GM23338 (cell line): ENCODE results near the gene ZDBF2. TPM values are rescaled to one million over a fixed set of nuclear protein-coding genes. Genes with fewer than 3 reads are reported as not detected.

Experiments used
- ATAC-seq: fragments of 200-7000 bp; cut with Tn5 transposase; 3 replicates; pipeline ENCODE4 v1.9.1; 2020
- DNase-seq: peaks from one replicate; pipeline ENCODE4 v3.0.0-alpha.2; 2015; ENCODE audit warnings: low spot score
- H2AFZ ChIP-seq: fragments of 200-600 bp; sonication (generic); 2 replicates; pipeline ENCODE4 v1.8.0; 2016; ENCODE audit warnings: antibody characterized with exemption, mild to moderate bottlenecking, moderate library complexity
- H3F3A ChIP-seq: fragments of 200-600 bp; sonication (generic); replicated peaks from 2 replicates; pipeline ENCODE4 v1.8.0; 2017; ENCODE audit warnings: antibody characterized with exemption, mixed run types, low read depth
- H3K27ac ChIP-seq: fragments of 200-600 bp; sonication (generic); 2 replicates; pipeline ENCODE4 v1.6.1; 2016; ENCODE audit warnings: low read depth
- H3K27me3 ChIP-seq: fragments of 200-600 bp; sonication (generic); 2 replicates; pipeline ENCODE4 v1.8.0; 2016; ENCODE audit warnings: mild to moderate bottlenecking, mixed run types, moderate library complexity; ENCODE audit not compliant: insufficient read depth
- H3K36me3 ChIP-seq: fragments of 200-600 bp; sonication (generic); 2 replicates; pipeline ENCODE4 v1.8.0; 2016; ENCODE audit warnings: mild to moderate bottlenecking; ENCODE audit not compliant: insufficient read depth
- H3K4me1 ChIP-seq: fragments of 200-600 bp; sonication (generic); 2 replicates; pipeline ENCODE4 v1.8.0; 2016; ENCODE audit warnings: mild to moderate bottlenecking, moderate library complexity; ENCODE audit not compliant: insufficient read depth
- H3K4me2 ChIP-seq: fragments of 200-600 bp; sonication (generic); 2 replicates; pipeline ENCODE4 v1.7.1; 2017; ENCODE audit warnings: mixed run types
- H3K4me3 ChIP-seq: fragments of 200-600 bp; sonication (generic); 2 replicates; pipeline ENCODE4 v1.6.1; 2016; ENCODE audit warnings: mixed run types
- H3K79me2 ChIP-seq: fragments of 200-600 bp; sonication (generic); replicated peaks from 2 replicates; pipeline ENCODE4 v1.8.0; 2017; ENCODE audit warnings: mild to moderate bottlenecking; ENCODE audit not compliant: insufficient read depth
- H3K9me2 ChIP-seq: fragments of 200-600 bp; sonication (generic); 2 replicates; pipeline ENCODE4 v1.8.0; 2017; ENCODE audit not compliant: insufficient read depth
- H4K20me1 ChIP-seq: fragments of 200-600 bp; sonication (generic); replicated peaks from 2 replicates; pipeline ENCODE4 v1.8.0; 2017; ENCODE audit warnings: mild to moderate bottlenecking; ENCODE audit not compliant: insufficient read depth
- H3K27ac Mint-ChIP-seq: 2 replicates; pipeline ENCODE4 v1.8.0; 2020; ENCODE audit warnings: inconsistent platforms, mild to moderate bottlenecking, moderate library complexity, mixed read lengths
- H3K27me3 Mint-ChIP-seq: 3 replicates; pipeline ENCODE4 v1.8.0; 2022; ENCODE audit warnings: low read depth, mild to moderate bottlenecking, moderate library complexity, mixed read lengths, inconsistent platforms; ENCODE audit not compliant: insufficient read depth, poor library complexity
- H3K36me3 Mint-ChIP-seq: 3 replicates; pipeline ENCODE4 v1.8.0; 2021; ENCODE audit warnings: low read depth, mild to moderate bottlenecking, inconsistent platforms, moderate library complexity, mixed read lengths
- H3K4me1 Mint-ChIP-seq: 3 replicates; pipeline ENCODE4 v1.8.0; 2020; ENCODE audit warnings: mild to moderate bottlenecking, inconsistent platforms, mixed read lengths
- H3K4me3 Mint-ChIP-seq: 3 replicates; pipeline ENCODE4 v1.8.0; 2021; ENCODE audit warnings: moderate library complexity, mild to moderate bottlenecking, inconsistent platforms, mixed read lengths
- H3K9me3 Mint-ChIP-seq: 3 replicates; pipeline ENCODE4 v1.8.0; 2020; ENCODE audit warnings: moderate library complexity, mild to moderate bottlenecking, inconsistent platforms, mixed read lengths
- CREB1 ChIP-seq: fragments of 250-450 bp; sonication (Bioruptor Pico); IDR thresholded peaks from 2 replicates; pipeline ENCODE4 v1.5.0; 2020; ENCODE audit warnings: low read depth, mild to moderate bottlenecking, moderate library complexity
- JUNB ChIP-seq: IDR thresholded peaks from one replicate; pipeline ENCODE4 v1.6.1; 2016; ENCODE audit warnings: antibody characterized with exemption; ENCODE audit not compliant: unreplicated experiment
- NANOG ChIP-seq: IDR thresholded peaks from 2 replicates; pipeline ENCODE4 v1.6.1; 2016; ENCODE audit warnings: antibody characterized with exemption, borderline replicate concordance
- POLR2AphosphoS5 ChIP-seq: IDR thresholded peaks from 2 replicates; pipeline ENCODE4 v1.6.1; 2016; ENCODE audit warnings: antibody characterized with exemption, low read depth
- STAT1 ChIP-seq: IDR thresholded peaks from one replicate; pipeline ENCODE4 v1.6.1; 2016; ENCODE audit warnings: antibody characterized with exemption; ENCODE audit not compliant: unreplicated experiment
- ZNF462 ChIP-seq: fragments of 250-450 bp; sonication (Bioruptor Pico); IDR thresholded peaks from 2 replicates; pipeline ENCODE4 v1.5.0; 2020; ENCODE audit warnings: mild to moderate bottlenecking, moderate library complexity
- long read RNA-seq: library from polyadenylated mRNA; unstranded; transcript quantifications from one replicate; pipeline ENCODE4 v2.0.0, GENCODE V29; 2020; ENCODE audit not compliant: unreplicated experiment
- polyA plus RNA-seq: library from polyadenylated mRNA; unstranded; fragments of >200 nt; fragmentation: Nextera tagmentation; extraction: Ambion mirVana; gene quantifications from 2 replicates; pipeline ENCODE4 v1.2.1, GENCODE V29; 2016
- total RNA-seq: library from RNA; depleted of rRNA; stranded (reverse); fragments of >200 nt; shearing (Covaris generic); gene quantifications from 2 replicates; pipeline ENCODE4 v1.2.3, GENCODE V29; 2014; rRNA removed
- TF ChIP-seq, protein P1 (sequence below): IDR thresholded peaks from 2 replicates; pipeline ENCODE4 v1.6.1; 2016; ENCODE audit warnings: antibody characterized with exemption

ZDBF2 gene
- total RNA-seq (35.6 and 41.1 TPM in 2 replicates), polyA plus RNA-seq (7.5 and 7.6 TPM in 2 replicates)
- long read RNA-seq, partial matches to known transcripts, result 1 of 2 reads
- long read RNA-seq, other reads (novel, unspliced or antisense), result 1 of 2 reads

DNA sequence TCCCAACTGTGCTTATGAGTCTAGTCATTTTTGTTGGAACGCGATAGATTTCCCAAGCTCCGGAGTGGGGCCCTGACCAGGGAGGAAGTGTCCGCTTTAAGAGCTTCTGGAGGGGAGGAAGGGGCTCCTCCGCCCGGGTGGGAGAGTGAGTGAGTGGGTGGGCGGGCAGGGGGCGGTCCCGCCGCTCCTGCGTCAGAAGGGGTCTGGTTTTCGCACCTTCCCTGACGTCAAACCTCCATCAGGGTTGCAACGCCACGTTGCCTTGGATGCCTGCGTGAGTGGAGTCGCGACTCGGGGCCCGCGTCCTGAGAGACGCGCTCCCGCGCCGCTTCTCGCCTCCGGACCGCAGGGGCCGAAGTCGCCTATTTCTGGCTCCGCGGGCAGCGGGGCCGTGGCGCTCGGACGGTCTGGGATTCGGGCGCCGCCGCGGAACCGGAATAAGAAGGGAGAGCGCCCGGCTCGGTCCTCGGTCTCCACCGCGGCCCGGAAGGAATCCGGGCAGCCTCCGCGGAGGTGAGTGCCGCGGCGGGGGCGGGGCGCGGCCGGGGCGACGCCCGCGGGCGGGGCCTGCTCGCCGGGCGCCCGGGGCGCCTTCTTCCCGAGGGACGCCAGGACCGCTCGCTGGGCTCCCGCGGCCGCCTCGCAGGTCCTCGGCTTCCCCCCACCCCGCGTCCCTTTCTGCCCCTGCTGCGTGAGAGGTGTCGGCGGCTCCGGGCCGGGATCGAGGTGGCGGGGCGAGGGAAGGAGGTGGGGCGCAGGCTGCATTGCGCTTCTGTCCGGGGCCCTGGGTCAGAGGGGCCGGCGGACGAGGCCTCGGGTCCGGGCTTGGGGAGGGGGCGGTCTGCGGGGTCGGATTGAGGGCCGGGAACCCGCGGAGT lies at the start of gene ZDBF2:
ZDBF2 (plus strand) TSS at position 230 of the 878 bp plus-strand sequence. CDS start 7,187 bp downstream, outside the sequence.
- TF ChIP-seq NANOG (no peak), POLR2AphosphoS5 (peak; percentile 69), JUNB (no peak), CREB1 (CRISPR knock-in tag) (peak; percentile 92), STAT1 (peak; percentile 24)
- TF ChIP-seq, protein P1, sequence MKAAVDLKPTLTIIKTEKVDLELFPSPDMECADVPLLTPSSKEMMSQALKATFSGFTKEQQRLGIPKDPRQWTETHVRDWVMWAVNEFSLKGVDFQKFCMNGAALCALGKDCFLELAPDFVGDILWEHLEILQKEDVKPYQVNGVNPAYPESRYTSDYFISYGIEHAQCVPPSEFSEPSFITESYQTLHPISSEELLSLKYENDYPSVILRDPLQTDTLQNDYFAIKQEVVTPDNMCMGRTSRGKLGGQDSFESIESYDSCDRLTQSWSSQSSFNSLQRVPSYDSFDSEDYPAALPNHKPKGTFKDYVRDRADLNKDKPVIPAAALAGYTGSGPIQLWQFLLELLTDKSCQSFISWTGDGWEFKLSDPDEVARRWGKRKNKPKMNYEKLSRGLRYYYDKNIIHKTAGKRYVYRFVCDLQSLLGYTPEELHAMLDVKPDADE, result 0 out of 2 replicates have a peak, but pooled peaks have one; percentile 14
- H3K27me3 Mint-ChIP-seq, result peaks cover 3% of the 10 kb centered on the region
- H2AFZ ChIP-seq, result peak within 1 kb of the TSS; percentile 92; the same call in 1 of the 2 replicates
- H3K9me3 Mint-ChIP-seq, result no peaks in the 10 kb centered on the region; the same call in 2 of the 3 replicates
- peak within 1 kb of the TSS; percentile 70 for H3K4me3 ChIP-seq
- ATAC-seq (peak; percentile 77), DNase-seq (peak; percentile 76)
- peak within 1 kb of the TSS; percentile 84 for H3K27ac ChIP-seq
- no peaks in the 10 kb centered on the region for H4K20me1 ChIP-seq
- H3K27me3 ChIP-seq, result no peaks in the 10 kb centered on the region
- H3K27ac Mint-ChIP-seq, result peak within 1 kb of the TSS; percentile 86
- 0 out of 2 replicates have a peak, but pooled peaks cover 3% of the 10 kb centered on the region for H3F3A ChIP-seq
- peak within 1 kb of the TSS; percentile 87 for H3K4me3 Mint-ChIP-seq
- H3K36me3 Mint-ChIP-seq, result no peaks in the 10 kb centered on the region
- H3K4me1 ChIP-seq, result peaks cover 30% of the 10 kb centered on the region
- peaks cover 45% of the 10 kb centered on the region for H3K79me2 ChIP-seq
- H3K36me3 ChIP-seq, result no peaks in the 10 kb centered on the region
- peaks cover 33% of the 10 kb centered on the region for H3K4me1 Mint-ChIP-seq
- H3K9me2 ChIP-seq, result no peaks in the 10 kb centered on the region
- peak within 1 kb of the TSS; percentile 89 for H3K4me2 ChIP-seq

DNA sequence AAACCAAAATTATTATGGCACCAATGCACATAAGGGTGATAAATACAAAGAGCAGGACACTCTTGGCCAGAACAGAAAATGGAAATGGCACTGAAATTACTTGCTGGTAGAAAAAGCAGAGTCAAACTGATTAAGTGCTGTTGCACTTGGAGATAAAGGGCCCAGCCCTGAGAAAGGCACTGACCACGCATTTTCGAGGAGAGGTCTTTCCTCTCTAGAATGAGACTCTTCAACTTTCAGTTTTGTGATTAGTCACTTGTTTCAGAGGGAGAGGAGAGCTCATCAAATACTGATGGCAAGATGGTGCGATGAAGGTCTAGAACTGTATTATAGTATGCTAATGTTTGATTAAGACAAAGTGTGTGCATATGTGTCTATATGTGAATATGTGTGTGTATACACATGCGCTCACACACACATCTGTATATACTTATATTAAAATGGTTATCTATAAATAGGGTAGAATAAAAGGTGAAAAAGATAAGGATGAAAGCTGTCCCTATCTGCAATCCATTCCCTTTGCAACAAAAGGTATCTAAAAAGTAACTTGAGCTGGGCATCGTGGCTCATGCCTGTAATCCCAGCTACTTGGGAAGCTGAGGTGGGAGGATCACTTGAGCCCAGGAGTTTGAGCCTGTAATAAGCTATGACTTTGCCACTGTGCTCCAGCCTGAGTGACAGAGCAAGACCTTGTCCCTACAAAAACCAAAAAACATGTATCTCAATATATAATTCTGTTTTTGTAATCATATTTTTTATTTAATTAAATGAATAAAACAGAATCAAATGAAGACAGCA lies 48.8 kb upstream of the ZDBF2 start:
- H3K36me3 Mint-ChIP-seq, result no peaks in the 10 kb centered on the region; the same call in 2 of the 3 replicates
- H3K4me1 ChIP-seq, result peaks cover 13% of the 10 kb centered on the region; the same call in 1 of the 2 replicates
- peaks cover under 1% of the 10 kb centered on the region for H3K27me3 Mint-ChIP-seq
- H3K9me3 Mint-ChIP-seq, result peaks cover 6% of the 10 kb centered on the region; the same call in 2 of the 3 replicates
- no peaks in the 10 kb centered on the region for H3F3A ChIP-seq
- no peaks in the 10 kb centered on the region for H4K20me1 ChIP-seq
- no peaks in the 10 kb centered on the region for H3K9me2 ChIP-seq
- H3K4me3 ChIP-seq, result no peak overlapping the region
- DNase-seq (no peak), ATAC-seq (no peak)
- peak overlapping the region; percentile 50 for H2AFZ ChIP-seq
- no peaks in the 10 kb centered on the region; the same call in none of the 2 replicates for H3K36me3 ChIP-seq
- H3K27ac ChIP-seq, result no peak overlapping the region
- H3K4me2 ChIP-seq, result no peak overlapping the region
- H3K4me1 Mint-ChIP-seq, result peaks cover 15% of the 10 kb centered on the region
- H3K79me2 ChIP-seq, result no peaks in the 10 kb centered on the region
- no peaks in the 10 kb centered on the region for H3K27me3 ChIP-seq
- no peak overlapping the region for H3K27ac Mint-ChIP-seq
- no peak overlapping the region for H3K4me3 Mint-ChIP-seq
- no peak for TF ChIP-seq JUNB
- no peak for TF ChIP-seq ZNF462 (CRISPR knock-in tag)
- TF ChIP-seq, protein P1, result no peak
- TF ChIP-seq NANOG, result no peak
